Thoracic aorta (tissue), 2 donors: ENCODE results near the gene LELP1. TPM values are rescaled to one million over a fixed set of nuclear protein-coding genes. Genes with fewer than 3 reads are reported as not detected.
"Not testable (repeated sequence)": the region's sequence is repeated elsewhere in the genome, so short reads cannot be mapped to it uniquely, and the experiment has no call there.

ENCODE experiments used
- ATAC-seq: fragments of 150-250 bp; one replicate; pipeline ENCODE4 v1.8.0; 2017; ENCODE audit warnings: low read depth; ENCODE audit not compliant: insufficient number of reproducible peaks, low FRiP score
- DNase-seq: peaks from one replicate; pipeline ENCODE4 v3.0.0-alpha.2; 2020; ENCODE audit warnings: low spot score
- H3K27ac ChIP-seq, 2 donors: fragments of 200-600 bp; sonication (generic); 1 replicate in 1 of 2; 2 replicates in 1 of 2; pipeline ENCODE4 v1.5.1; 2016; ENCODE audit warnings: mild to moderate bottlenecking in 2 of 2, moderate library complexity in 2 of 2
- H3K27me3 ChIP-seq: fragments of 200-600 bp; sonication (generic); replicated peaks from 2 replicates; pipeline ENCODE4 v1.6.0; 2016; ENCODE audit warnings: mild to moderate bottlenecking; ENCODE audit not compliant: insufficient read depth
- H3K36me3 ChIP-seq: fragments of 200-600 bp; sonication (generic); one replicate; pipeline ENCODE4 v1.5.1; 2016
- H3K4me1 ChIP-seq, 2 donors: fragments of 200-600 bp; sonication (generic); 1 replicate in 1 of 2; 2 replicates in 1 of 2; pipeline versions ENCODE4 v1.5.1 to v1.6.0; 2016; ENCODE audit warnings: low read depth in 2 of 2, mild to moderate bottlenecking in 1 of 2; ENCODE audit not compliant: control insufficient read depth in 1 of 2
- H3K4me3 ChIP-seq: fragments of 200-600 bp; sonication (generic); 2 replicates; pipeline ENCODE4 v1.5.1; 2016; ENCODE audit warnings: mild to moderate bottlenecking
- H3K9me3 ChIP-seq: fragments of 200-600 bp; sonication (generic); 2 replicates; pipeline ENCODE4 v1.5.1; 2016
- total RNA-seq, 2 donors: library from RNA; depleted of rRNA; stranded (reverse); fragments of >200 nt; gene quantifications; one replicate each; pipeline versions ENCODE4 v1.1.0 to v1.2.3, GENCODE V29; 2016
- TF ChIP-seq, protein P1 (sequence below): fragments of 200-600 bp; sonication (generic); IDR thresholded peaks from one replicate; pipeline ENCODE4 v1.5.1; 2019; ENCODE audit warnings: antibody characterized with exemption

The LELP1 gene
- total RNA-seq, 2 donors from 2014 or later, result not detected

DNA sequence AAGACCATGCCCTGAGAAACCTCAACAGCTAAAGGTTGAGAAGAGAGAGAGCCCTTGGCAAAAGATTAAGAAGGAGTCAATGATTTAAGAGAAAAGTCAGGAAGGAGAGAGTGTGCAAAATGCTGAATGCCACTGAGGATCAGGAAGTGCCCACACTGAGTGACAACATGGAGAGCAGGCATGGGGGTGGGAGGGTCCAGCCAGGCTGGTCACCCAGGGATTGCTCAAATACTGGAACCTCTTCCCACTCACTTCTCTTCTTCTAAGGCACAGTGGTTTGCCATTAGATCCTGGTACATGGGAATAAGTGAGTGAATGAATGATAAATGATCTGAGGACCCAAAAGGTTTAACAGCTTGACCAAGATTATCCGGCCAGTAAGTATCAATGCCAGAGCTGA, 25.3 kb downstream of the LELP1 start:
- no peak overlapping the region for H3K27ac ChIP-seq
- DNase-seq, result no peak
- H3K9me3 ChIP-seq, result no peaks in the 10 kb centered on the region
- no peak for ATAC-seq
- no peaks in the 10 kb centered on the region for H3K27me3 ChIP-seq
- no peaks in the 10 kb centered on the region for H3K36me3 ChIP-seq
- H3K4me3 ChIP-seq, result no peak overlapping the region
- TF ChIP-seq, protein P1, sequence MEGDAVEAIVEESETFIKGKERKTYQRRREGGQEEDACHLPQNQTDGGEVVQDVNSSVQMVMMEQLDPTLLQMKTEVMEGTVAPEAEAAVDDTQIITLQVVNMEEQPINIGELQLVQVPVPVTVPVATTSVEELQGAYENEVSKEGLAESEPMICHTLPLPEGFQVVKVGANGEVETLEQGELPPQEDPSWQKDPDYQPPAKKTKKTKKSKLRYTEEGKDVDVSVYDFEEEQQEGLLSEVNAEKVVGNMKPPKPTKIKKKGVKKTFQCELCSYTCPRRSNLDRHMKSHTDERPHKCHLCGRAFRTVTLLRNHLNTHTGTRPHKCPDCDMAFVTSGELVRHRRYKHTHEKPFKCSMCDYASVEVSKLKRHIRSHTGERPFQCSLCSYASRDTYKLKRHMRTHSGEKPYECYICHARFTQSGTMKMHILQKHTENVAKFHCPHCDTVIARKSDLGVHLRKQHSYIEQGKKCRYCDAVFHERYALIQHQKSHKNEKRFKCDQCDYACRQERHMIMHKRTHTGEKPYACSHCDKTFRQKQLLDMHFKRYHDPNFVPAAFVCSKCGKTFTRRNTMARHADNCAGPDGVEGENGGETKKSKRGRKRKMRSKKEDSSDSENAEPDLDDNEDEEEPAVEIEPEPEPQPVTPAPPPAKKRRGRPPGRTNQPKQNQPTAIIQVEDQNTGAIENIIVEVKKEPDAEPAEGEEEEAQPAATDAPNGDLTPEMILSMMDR, result no peak
- H3K4me1 ChIP-seq, result no peaks in the 10 kb centered on the region

DNA sequence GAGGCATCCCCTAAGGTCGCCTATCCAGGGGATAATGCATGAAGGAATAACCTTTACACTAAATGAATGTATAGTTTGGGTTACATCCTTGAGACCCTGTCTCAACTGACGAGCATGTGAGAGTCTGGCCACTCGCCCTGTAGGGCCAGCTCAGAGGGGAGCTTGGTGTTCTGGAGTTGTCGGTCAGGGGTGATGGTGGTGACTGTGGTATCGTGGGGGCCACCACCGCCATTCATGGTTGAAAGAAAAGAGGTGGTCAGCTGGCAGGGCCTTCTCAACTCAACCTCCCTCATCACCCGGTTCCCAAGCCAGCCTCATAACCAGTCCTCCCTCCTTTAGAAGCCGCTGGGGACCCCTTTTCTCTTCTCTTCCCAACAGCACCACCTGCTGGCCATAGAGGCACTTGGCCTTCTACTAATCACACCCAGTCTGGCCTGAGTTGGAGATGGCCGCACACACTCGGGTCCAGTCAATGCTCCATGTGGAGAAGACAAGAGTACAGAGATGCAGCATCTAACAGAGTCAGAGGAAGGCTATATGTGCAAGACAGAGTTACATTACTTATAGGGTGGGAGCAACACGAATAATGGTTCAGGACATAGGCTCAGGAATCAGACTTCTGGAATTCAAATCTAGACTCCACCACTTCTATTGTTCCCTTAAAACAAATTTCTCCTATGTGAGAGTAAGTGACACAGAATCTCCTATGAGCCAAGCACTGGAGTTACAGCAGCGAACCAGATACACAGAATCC, 26.0 kb downstream of the LELP1 start:
- H3K36me3 ChIP-seq, H3K9me3 ChIP-seq, H3K4me3 ChIP-seq, H3K27me3 ChIP-seq, H3K27ac ChIP-seq, DNase-seq, ATAC-seq, H3K4me1 ChIP-seq: not testable (repeated sequence)

DNA sequence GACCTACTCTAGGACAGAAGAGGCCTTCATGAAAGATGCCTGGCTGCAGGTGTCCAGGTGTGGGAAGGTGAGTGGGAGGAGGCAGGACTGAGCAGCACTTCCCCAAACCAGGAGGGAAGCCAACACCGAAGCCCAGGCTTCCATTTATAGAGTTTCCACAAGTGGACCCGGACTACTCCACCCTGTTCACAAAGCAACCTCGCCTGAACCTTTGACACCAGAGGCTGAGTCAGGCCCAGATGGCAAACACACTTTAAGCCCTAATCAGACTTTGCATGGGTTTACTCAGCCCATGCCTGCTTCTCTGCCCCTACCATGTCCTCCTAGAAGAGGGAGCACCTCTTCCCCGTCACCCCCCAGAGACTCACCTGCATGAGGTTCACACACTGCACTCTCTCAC, 28.1 kb downstream of the LELP1 start:
- H3K4me1 ChIP-seq, result no peaks in the 10 kb centered on the region
- no peak overlapping the region for H3K4me3 ChIP-seq
- H3K36me3 ChIP-seq, result no peaks in the 10 kb centered on the region
- H3K27ac ChIP-seq, result no peak overlapping the region
- H3K27me3 ChIP-seq, result no peaks in the 10 kb centered on the region
- no peak for ATAC-seq
- H3K9me3 ChIP-seq, result no peaks in the 10 kb centered on the region
- no peak for DNase-seq
- TF ChIP-seq, protein P1, result no peak

DNA sequence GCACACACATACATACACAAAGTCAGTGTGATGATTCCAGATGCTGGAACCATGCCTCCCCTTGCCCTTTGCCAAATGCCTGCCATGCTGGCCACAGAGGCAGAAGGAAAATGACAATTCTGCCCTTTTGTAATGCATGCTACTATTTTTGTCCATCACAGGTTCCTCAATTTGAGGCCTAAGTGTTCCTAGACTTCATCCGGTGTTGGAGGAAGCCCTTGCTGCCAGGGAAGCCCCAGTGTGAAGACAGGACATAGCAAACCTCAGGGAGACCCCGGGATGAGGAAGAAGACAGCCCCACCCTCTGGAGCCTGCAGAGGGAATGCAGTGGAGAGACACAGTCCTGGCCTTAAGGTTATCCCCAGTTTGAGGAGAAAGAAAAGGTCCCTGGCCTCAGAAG, 28.6 kb downstream of the LELP1 start:
- no peak overlapping the region for H3K27ac ChIP-seq
- H3K27me3 ChIP-seq, result no peaks in the 10 kb centered on the region
- TF ChIP-seq, protein P1, result no peak
- no peak overlapping the region for H3K4me3 ChIP-seq
- DNase-seq, result no peak
- no peak for ATAC-seq
- no peaks in the 10 kb centered on the region for H3K9me3 ChIP-seq
- no peaks in the 10 kb centered on the region for H3K4me1 ChIP-seq
- H3K36me3 ChIP-seq, result no peaks in the 10 kb centered on the region

DNA sequence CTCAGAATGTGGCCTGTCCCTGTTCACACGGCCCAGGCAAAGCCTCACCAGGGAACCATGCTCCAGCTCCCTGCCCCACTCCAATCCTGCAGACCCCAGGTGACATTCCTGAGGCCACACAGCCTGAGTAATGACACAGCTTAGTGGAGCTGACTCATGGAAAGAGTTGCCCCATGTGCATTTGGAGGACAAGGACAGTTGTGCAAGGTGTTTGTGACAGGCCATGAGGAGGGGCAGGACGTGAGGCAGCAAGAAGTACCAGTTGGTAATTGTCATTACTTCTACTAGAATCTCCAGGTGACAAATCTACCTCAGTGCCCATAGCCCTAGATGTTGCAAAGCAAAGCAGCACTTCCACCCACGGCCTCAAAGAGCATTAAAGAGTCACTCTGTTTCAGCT, 29.3 kb downstream of the LELP1 start:
- H3K4me3 ChIP-seq, result no peak overlapping the region
- TF ChIP-seq, protein P1, result no peak
- ATAC-seq, result no peak
- no peaks in the 10 kb centered on the region for H3K36me3 ChIP-seq
- H3K27ac ChIP-seq, result no peak overlapping the region
- H3K27me3 ChIP-seq, result no peaks in the 10 kb centered on the region
- H3K9me3 ChIP-seq, result no peaks in the 10 kb centered on the region
- H3K4me1 ChIP-seq, result no peaks in the 10 kb centered on the region
- no peak for DNase-seq

DNA sequence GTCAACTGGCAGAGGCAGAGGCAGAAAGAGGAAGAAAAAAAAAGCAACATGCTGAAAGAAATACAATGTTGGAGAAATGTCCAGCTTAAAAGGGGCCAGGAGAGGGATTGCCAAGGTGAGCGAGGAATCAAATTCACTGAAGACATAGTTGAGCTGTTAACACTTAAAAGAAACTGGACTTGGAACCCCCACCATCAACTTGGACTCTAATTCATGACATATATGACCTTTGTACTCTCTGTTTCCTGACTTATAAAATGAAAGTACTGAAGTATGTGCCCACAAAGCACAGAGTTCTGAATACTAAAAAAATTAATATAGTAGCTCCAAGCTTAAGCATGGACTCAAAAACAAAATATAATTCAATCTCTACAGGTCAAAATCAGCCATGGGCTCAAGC, 30.2 kb downstream of the LELP1 start:
- H3K4me3 ChIP-seq, result no peak overlapping the region
- TF ChIP-seq, protein P1, result no peak
- no peak overlapping the region for H3K27ac ChIP-seq
- no peaks in the 10 kb centered on the region for H3K36me3 ChIP-seq
- H3K4me1 ChIP-seq, result no peaks in the 10 kb centered on the region
- ATAC-seq, result no peak
- DNase-seq, result no peak
- H3K9me3 ChIP-seq, result no peaks in the 10 kb centered on the region
- H3K27me3 ChIP-seq, result no peaks in the 10 kb centered on the region
